Pancreas (tissue), 10 donors: ENCODE measurements around the gene PAX2. TPM values are rescaled to one million over a fixed set of nuclear protein-coding genes. Genes with fewer than 3 reads are reported as not detected.

Experiments used
- ATAC-seq, 4 donors: fragments of 200-7000 bp; cut with Tn5 transposase; one replicate each; pipeline versions ENCODE4 v1.8.0 to v1.9.1; 2020; ENCODE audit warnings: mild to moderate bottlenecking in 4 of 4, moderate library complexity in 4 of 4
- DNase-seq, 6 donors: peaks; one replicate each; pipeline ENCODE4 v3.0.0-alpha.2; 2020
- FAIRE-seq: peaks from 2 replicates; lab custom pipeline; 2012; peaks lifted over from hg19 to GRCh38; lab: Jason Lieb, UNC
- H3K27ac ChIP-seq, 4 donors: fragments of 200-600 bp; sonication (generic); 1 replicate in 3 of 4; 2 replicates in 1 of 4; pipeline versions ENCODE4 v1.5.0 to v1.8.0; 2020
- H3K27me3 ChIP-seq, 4 donors: fragments of 200-600 bp; one replicate each; pipeline ENCODE4 v1.8.0; 2021
- H3K36me3 ChIP-seq, 3 donors: fragments of 200-600 bp; sonication (generic) in 1 of 3; one replicate each; pipeline versions ENCODE4 v1.5.0 to v1.8.0; 2020 to 2021
- H3K4me1 ChIP-seq, 3 donors: fragments of 200-600 bp; one replicate each; pipeline ENCODE4 v1.8.0; 2021
- H3K4me3 ChIP-seq, 4 donors: fragments of 200-600 bp; sonication (generic) in 2 of 4; one replicate each; pipeline versions ENCODE4 v1.5.0 to v1.8.0; 2020 to 2021
- H3K9me3 ChIP-seq, 4 donors: fragments of 200-600 bp; one replicate each; pipeline ENCODE4 v1.8.0; 2021
- WGBS, 2 donors: extraction: QIAGEN DNeasy Blood & Tissue Kit; methylation state at CpG; one replicate each; pipeline ENCODE4 v1.1.7; 2013; 5-methylcytosine and 5-hydroxymethylcytosine counted together
- intact Hi-C, 3 donors: fragments of 100-400 bp; cut with DNase I; formaldehyde crosslinking; loops; one replicate each; pipeline versions ENCODE4 v1.11.1 to v1.14.2; 2022
- polyA plus RNA-seq, 2 donors: library from polyadenylated mRNA; stranded (reverse); fragments of 200-250 nt; gene quantifications; one replicate each; pipeline ENCODE4 v1.2.3, GENCODE V29; 2013
- total RNA-seq, 6 donors: library from RNA; stranded (reverse); fragmentation: NEBNext Ultra II Directional in 4 of 6; extraction: Animal tissue kit (Norgen Biotek cat#: 25700) in 4 of 6; gene quantifications; one replicate each; pipeline versions ENCODE4 v1.2.1 to v1.2.4, GENCODE V29; 2021 to 2023
- TF ChIP-seq, protein P1 (sequence below), 4 donors: fragments of 200-600 bp; sonication (generic) in 3 of 4; IDR thresholded peaks; one replicate each; pipeline versions ENCODE4 v1.5.0 to v1.8.0; 2021; ENCODE audit warnings: antibody characterized with exemption in 4 of 4
- donor health status: healthy with polysubstance abuse.
- donor health status: DM: no; HTN: no; CAD: no; lungs with moderate emphysema.
- donor health status: DM: no; HTN: no; CAD: no.
- donor health status: control.
- donor health status: control.
- donor health status: Bipolar disorder and iron deficiency.
- donor health status: DM: yes; HTN: yes; CAD: no.
- donor health status: DM: no; HTN: no; CAD: no.
- donor health status: DM: no; HTN: no; CAD: no.
- donor health status: DM: yes; HTN: yes; CAD: no.

PAX2 gene
- total and polyA plus RNA-seq, 8 donors, result 0.07 to 0.49 (median 0.26) TPM

DNA sequence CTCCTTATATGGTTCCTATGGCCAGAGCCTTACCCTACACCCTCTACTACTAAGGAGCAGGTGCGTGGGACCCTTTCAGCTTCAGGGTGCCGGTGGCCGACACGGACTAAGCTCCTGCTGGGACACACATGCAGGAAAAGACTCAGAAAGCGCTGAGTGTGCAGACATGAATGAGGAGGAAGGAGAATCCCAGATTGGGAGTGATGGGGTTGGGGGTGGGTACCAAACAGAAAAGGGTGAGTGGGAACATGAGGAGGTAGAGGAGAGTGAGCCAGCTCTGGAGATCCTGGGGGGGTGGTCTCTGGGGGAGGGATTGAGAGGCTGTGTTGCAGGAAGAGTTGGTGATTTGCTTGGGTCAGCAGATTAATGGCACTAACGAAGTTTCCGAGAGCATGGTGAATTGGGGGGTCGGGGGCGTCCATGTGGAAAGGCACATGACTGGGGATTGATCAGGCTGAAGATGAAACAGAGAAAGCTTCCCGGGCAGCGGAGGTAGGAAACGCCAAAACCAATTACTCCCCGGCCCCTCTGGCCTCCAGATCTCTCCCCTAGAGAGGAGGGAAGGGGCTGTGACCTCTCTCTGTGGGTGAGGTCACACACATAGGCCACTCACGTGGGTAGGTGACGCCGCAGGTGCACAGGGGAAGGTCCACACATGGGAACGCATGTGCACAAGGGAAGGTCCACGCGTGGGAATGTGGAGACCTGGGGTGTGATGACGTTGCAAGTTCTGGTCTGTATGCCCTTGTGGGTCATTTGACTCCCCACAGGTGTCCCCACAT, 129.5 kb downstream of the PAX2 start:
- no peak for ATAC-seq
- intact Hi-C loops, result loop anchor here in 1 of 3 donors (10.0 kb wide), 1 partner anchor 310 kb away; no protein-coding TSS in a partner anchor
- DNase-seq, result no peak

DNA sequence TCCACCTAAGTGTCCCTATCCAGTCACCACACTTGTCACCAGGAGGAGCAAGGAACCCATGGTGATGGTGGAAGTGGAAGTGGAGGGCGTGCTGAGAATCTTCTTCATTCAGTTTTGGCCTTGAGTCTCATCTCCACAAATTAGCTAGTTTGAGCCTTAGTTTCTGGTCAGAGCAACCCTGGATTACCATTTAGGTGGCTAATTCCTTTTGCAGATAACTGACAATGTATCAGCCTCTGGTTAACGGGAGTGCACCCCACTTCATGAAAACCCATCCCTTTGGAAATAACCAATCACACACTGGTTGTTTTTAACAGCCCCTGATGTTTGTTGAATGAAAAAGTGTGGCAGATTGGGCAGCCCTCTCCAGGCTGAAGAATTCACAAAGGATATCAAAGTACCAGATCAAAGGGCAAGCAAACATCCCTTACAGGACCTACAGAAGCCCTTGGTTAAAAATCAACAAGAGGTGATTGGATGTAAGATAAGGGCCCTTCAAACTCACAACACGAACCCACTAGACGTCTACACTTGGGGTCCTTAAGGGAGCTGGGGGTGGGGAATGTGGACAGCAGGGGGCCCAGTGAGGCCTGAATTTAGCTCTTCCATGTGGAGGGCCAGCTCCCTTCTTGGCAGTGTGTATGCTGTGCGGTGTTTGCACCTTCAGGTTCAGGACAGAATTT, 130.2 kb downstream of the PAX2 start:
- H3K27ac ChIP-seq, result no peak overlapping the region
- H3K9me3 ChIP-seq, result no peaks in the 10 kb centered on the region
- DNase-seq (no peak), ATAC-seq (no peak), FAIRE-seq (no peak)
- no peaks in the 10 kb centered on the region for H3K36me3 ChIP-seq
- H3K27me3 ChIP-seq, result peaks cover 0 to 8% (median 0%) of the 10 kb centered on the region in 4 donors
- no peaks in the 10 kb centered on the region for H3K4me1 ChIP-seq
- TF ChIP-seq, protein P1, sequence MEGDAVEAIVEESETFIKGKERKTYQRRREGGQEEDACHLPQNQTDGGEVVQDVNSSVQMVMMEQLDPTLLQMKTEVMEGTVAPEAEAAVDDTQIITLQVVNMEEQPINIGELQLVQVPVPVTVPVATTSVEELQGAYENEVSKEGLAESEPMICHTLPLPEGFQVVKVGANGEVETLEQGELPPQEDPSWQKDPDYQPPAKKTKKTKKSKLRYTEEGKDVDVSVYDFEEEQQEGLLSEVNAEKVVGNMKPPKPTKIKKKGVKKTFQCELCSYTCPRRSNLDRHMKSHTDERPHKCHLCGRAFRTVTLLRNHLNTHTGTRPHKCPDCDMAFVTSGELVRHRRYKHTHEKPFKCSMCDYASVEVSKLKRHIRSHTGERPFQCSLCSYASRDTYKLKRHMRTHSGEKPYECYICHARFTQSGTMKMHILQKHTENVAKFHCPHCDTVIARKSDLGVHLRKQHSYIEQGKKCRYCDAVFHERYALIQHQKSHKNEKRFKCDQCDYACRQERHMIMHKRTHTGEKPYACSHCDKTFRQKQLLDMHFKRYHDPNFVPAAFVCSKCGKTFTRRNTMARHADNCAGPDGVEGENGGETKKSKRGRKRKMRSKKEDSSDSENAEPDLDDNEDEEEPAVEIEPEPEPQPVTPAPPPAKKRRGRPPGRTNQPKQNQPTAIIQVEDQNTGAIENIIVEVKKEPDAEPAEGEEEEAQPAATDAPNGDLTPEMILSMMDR (IDR thresholded peaks at IDR 0.05), result no peak
- no peak overlapping the region for H3K4me3 ChIP-seq
- intact Hi-C loops, result loop anchor here in 1 of 3 donors (10.0 kb wide), 1 partner anchor 311 kb away; no protein-coding TSS in a partner anchor
- WGBS, 2 donors, result 36 to 44% methylated on average over 5 of the region's 5 CpGs

More for the DNA sequence above, 129.5 kb downstream of the PAX2 start:
- H3K9me3 ChIP-seq, result no peaks in the 10 kb centered on the region
- H3K36me3 ChIP-seq, result no peaks in the 10 kb centered on the region
- 66 to 74% methylated on average over 20 of the region's 20 CpGs for WGBS, 2 donors
- no peaks in the 10 kb centered on the region for H3K4me1 ChIP-seq
- no peak overlapping the region for H3K27ac ChIP-seq
- peaks cover 0 to 8% (median 0%) of the 10 kb centered on the region in 4 donors for H3K27me3 ChIP-seq
- FAIRE-seq, result no peak
- no peak overlapping the region for H3K4me3 ChIP-seq
- TF ChIP-seq, protein P1 (IDR thresholded peaks at IDR 0.05), result no peak

DNA sequence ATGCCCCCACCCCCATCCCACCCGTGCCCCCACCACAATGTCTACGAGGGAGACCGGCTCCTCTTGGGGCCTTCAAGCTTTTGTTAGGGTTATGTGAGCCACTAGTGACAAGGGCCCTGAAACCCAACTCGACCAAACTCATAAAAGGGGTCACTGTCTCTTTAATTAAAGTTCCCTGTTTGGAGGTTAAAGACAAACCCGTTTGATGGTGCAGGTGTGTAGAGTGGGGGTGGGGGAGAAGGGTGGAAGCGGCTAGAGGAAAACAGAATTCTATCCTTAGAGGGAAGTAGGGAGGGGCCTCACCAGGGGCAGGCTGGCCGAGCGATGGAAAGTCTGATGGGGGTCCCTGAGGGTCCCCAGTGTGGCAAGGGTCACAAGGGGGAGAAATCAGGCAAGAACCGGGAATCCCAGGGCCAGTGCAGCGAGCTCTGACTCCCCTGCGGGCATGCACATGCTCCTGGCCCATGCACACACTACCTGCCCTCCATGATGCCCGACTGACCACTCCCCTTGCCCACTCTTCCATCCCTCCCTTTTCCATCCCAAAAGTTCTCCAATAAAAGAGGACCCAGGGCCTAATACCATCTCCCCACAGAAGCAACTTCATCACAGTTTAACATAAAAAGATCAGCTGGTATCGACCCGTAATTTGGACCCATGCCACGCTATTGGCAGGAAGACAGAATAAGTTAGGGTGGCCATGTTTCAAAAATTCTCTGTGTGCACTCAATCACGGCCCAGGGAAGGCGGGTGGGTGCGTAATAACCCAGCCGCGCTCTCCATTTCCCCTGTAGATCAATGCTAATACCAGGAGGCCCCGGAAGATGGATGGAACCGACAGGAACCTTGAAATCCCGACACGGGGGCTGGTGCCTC, 131.4 kb downstream of the PAX2 start:
- Histone ChIP-seq H3K4me1 (no peaks in the 10 kb centered on the region), H3K9me3 (no peaks in the 10 kb centered on the region), H3K36me3 (no peaks in the 10 kb centered on the region), H3K27me3 (peaks cover 0 to 8% (median 0%) of the 10 kb centered on the region in 4 donors), H3K4me3 (no peak overlapping the region), H3K27ac (no peak overlapping the region)
- ATAC-seq (no peak), DNase-seq (no peak), FAIRE-seq (no peak)
- intact Hi-C loops, result loop anchor here in 1 of 3 donors (10.0 kb wide), 1 partner anchor 312 kb away; no protein-coding TSS in a partner anchor
- TF ChIP-seq, protein P1 (IDR thresholded peaks at IDR 0.05), result no peak
- WGBS, 2 donors, result 23 to 28% methylated on average over 24 of the region's 24 CpGs

DNA sequence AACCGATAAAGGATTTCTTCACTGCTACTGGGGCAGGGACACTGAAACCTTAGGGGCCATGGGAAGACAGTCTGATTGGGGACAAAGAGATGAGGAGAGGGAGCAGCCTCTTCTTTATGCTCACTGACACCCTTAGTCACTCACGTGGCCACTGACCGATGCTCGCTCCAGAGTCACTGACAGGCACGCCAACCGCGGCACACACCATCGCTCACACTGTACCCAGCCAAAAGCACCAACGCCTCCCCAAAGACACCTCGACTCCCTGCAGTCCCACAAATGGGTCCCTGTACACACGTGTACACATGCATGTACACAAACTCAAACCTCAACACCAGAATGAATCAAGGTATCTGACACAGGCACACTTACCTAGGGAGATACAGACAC, 132.1 kb downstream of the PAX2 start:
- WGBS, 2 donors, result 64 to 77% methylated on average over 11 of the region's 11 CpGs
- no peak overlapping the region for H3K27ac ChIP-seq
- ATAC-seq, result no peak
- FAIRE-seq, result no peak
- H3K4me3 ChIP-seq, result no peak overlapping the region
- no peaks in the 10 kb centered on the region for H3K9me3 ChIP-seq
- DNase-seq, result no peak
- intact Hi-C loops, result loop anchor here in 1 of 3 donors (10.0 kb wide), 1 partner anchor 313 kb away; no protein-coding TSS in a partner anchor
- H3K36me3 ChIP-seq, result no peaks in the 10 kb centered on the region
- H3K4me1 ChIP-seq, result no peaks in the 10 kb centered on the region
- peaks cover 0 to 8% (median 0%) of the 10 kb centered on the region in 4 donors for H3K27me3 ChIP-seq
- TF ChIP-seq, protein P1 (IDR thresholded peaks at IDR 0.05), result no peak
